Hematopoietic multipotent progenitor cell (in vitro differentiated cells): Measurements from ENCODE around the gene SATB1. TPM values are rescaled to one million over a fixed set of nuclear protein-coding genes. Genes with fewer than 3 reads are reported as not detected.
"Not testable (repeated sequence)": the region's sequence is repeated elsewhere in the genome, so short reads cannot be mapped to it uniquely, and the experiment has no call there.

Source experiments
- DNase-seq, 3 donors: peaks; one replicate each; pipeline ENCODE4 v3.0.0-alpha.2; 2011 to 2015; ENCODE audit warnings: low read depth in 2 of 3, low spot score in 2 of 3
- total RNA-seq: library from RNA; depleted of rRNA; stranded (reverse); fragments of >200 nt; gene quantifications from one replicate; pipeline ENCODE4 v1.2.3, GENCODE V29; 2012

SATB1 gene
- total RNA-seq, 1 donor = 141 TPM

DNA sequence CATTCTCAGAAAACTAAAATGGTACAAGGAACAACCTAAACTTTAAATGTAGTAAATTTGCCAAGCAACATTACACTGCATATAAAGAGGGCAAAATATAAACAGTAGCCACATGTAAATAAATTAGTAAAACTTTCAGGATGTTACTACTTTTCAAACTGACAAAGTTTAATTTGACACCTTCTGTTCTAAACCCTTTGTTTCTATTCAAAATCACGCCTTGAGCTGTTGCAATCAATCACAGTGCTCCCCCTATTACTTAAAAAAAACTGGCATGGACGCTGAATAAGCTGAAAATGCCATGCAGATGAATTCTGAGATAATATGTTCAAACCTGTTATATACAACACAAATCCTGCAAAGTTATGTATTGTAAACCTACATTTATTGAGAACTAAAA is 69.3 kb downstream of the SATB1 start:
- no peak for DNase-seq

GRCh38 chr3:18354701-18355100 is 70.4 kb downstream of the SATB1 start:
- no peak for DNase-seq

DNA sequence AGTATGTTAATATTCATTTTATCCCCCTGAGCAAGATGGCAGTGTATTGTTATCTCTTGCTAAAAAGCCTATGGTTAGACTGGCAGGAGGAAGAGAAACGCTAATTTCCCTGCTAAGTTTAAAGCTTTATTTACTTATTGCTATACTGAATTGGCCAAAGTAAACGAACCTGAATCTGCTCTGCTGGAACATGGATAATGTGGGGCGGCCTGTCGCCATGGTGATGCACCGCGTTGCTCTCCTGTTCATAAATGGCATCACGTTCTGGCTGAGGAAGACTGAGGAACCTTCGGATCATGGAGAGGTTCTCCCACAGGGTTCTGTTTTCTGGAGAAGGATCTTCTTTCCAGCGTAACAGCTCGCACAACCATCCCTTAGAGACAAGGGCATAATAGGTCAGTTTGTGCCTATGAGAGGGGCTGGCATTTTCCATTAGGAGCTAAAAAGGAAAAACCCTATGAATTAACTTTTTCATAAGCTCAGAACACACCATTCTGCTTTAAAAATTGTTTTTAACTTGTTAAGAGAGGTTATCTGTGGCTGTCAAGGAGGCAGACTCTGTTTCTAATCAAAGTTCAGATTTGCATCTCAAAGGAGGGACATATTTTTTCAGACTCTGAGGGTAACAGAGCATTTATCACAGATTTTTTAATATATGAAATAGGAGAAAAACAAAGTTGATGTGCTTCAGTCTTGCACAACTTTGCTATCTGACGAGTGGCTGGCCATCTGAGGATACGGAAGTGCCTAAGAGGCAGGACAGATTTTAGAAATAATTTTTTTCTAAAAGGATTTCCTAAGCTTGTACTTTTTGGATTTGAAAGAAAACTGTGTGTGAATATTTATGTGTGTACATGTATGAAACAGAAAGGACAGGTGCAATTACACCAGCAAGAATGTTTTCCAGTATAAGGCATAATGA is 73.1 kb downstream of the SATB1 start:
- DNase-seq = no peak

- no peak for DNase-seq
These were observed 74.0 kb downstream of the SATB1 start for GRCh38 chr3:18351069-18351628.

- no peak for DNase-seq
These were observed 75.8 kb downstream of the SATB1 start for GRCh38 chr3:18349197-18349798.

- DNase-seq = no peak
These were observed 79.0 kb downstream of the SATB1 start for GRCh38 chr3:18346097-18346496.

DNA sequence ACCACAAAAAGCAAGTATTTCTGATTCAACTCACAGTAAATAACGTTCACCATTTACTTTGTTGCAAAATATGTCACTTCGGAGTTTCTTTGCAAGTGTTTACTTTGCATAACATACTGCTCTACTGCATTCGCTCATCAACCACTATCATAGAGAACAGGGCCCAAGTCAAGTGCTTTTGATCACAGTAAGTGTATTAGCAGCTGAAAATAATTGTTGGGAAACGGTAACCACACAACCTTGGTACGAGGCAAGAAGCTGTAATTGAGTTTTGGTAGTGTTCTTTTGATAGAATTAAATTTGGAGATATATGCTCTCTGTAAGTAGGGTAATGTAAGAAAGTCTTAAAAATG is 80.1 kb downstream of the SATB1 start:
- no peak for DNase-seq

DNA sequence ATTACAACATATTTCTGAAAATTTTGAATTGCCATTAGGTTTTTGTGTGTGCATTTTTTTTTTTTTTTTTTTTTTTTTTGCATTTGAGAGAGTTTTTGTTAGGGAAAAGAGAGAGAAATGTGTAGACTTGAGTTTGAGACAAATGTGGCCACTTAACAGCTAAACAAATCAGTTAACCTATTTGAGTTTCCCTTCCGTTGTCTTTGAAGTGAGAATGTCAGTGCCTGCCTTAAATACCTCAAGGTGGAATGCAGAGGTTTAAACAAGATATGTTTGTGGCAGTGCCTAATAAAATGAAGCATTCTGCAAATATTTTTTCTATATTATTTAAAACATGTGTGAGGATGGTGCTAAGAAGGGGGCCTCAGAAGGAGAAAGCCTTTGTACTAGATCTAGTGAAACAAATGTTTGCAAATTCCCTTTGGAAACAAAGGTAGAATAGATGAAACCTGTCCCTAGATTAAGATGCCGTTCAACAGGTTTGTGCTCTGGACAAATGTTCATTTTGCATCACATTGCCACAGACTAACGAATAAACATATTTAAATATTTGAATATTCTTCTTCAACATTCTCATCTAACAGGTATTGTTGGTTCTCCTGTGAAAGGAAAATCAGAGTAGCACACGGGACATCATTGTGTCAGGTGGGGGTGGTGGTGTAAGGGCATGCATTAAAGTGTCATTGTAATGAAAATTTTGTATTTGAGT is 80.7 kb downstream of the SATB1 start:
- DNase-seq = no peak

GRCh38 chr3:18343809-18344208 is 81.3 kb downstream of the SATB1 start:
- DNase-seq = no peak

GRCh38 chr3:18338827-18339514 is 86.2 kb downstream of the SATB1 start:
- DNase-seq = no peak

DNA sequence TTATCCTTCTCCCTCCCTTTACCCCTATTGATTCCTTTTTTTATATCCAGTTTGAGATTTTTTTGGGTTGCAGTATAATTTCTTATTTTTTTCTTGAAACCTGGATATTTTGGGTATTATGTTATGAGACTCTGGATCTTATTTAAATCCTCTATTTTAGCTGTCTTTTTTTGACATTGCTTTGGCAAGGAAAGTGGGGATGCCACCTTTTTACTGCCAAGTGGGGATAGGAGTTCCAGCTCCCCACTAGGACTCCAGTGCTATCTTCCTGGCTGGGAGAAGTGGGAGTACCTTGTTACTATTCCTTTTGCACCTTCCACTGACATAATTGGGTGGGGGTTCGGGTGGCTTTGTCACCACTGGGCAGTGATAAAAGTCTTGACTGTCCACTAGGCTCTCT is 87.9 kb downstream of the SATB1 start:
- DNase-seq = no peak

DNA sequence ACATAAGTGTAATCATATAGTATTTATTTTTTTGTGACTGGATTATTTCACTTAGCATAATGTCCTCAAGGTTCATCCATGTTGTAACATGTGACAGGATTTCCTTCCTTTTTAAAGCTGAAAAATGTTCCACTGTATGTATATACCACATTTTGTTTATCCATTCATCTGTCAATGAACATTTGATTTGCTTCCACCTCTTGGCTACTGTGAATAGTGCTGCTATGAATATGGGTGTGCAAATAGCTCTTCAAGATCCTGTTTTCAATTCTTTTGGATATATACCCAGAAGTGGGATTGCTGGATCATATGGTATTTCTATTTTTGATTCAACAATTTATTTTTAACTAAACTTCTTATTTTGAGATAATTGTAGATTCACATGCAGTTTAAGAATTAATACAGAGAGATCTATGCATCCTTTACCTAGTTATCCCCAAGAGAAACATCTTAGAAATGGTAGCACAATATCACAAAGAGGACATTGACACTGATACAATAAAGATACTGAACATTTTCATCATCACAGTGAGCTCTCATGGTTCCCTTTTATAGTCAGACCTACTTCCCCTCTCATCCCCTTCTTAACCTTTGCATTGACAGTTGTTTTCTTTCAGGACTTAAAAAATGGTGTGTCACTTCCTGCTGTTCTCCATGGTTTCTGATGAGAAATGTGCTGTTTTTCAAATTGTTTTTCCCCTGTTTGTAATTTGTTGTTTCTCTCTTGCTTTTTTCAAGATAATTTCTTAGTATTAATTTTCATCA is 90.1 kb downstream of the SATB1 start:
- peak in 2 of 3 donors; percentile 7 to 52 for DNase-seq

DNA sequence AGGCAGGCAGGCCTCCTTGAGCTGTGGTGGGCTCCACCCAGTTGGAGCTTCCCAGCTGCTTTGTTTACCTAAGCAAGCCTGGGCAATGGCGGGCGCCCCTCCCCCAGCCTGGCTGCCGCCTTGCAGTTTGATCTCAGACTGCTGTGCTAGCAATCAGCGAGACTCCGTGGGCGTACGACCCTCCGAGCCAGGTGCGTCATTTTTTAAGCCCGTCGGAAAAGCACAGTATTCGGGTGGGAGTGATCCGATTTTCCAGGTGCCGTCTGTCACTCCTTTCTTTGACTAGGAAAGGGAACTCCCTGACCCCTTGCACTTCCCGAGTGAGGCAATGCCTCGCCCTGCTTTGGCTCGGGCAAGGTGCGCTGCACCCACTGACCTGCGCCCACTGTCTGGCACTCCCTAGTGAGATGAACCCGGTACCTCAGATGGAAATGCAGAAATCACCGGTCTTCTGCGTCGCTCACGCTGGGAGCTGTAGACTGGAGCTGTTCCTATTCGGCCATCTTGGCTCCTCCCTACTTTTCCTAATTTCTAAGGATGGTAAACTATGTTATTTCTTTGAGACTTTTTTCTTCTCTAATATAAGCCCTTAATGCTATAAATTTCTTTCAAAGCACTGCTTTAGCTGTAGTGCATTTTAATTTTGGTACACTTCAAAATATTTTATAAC is 94.2 kb downstream of the SATB1 start:
- not testable (repeated sequence) for DNase-seq

- no peak for DNase-seq
These were observed 117.0 kb downstream of the SATB1 start for GRCh38 chr3:18308096-18308650.

DNA sequence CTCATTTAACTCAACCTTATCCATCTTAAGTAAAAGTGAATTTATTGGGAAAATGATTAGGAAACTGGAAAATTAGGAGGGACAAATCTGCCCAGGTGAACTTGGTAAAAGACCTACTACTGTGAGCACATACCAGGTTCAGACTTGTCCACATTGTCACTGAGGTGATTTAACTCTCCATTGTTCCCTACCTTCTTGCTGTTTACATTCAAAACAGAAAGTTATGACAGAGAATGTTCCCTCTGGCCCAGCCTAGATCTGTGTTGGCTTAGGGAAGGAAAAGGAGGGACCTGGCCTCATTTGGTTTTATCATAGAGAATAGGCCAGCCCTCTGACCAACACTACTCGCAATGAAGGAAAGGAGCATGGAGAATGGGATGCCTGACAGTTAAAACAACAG is 117.6 kb downstream of the SATB1 start:
- no peak for DNase-seq

DNA sequence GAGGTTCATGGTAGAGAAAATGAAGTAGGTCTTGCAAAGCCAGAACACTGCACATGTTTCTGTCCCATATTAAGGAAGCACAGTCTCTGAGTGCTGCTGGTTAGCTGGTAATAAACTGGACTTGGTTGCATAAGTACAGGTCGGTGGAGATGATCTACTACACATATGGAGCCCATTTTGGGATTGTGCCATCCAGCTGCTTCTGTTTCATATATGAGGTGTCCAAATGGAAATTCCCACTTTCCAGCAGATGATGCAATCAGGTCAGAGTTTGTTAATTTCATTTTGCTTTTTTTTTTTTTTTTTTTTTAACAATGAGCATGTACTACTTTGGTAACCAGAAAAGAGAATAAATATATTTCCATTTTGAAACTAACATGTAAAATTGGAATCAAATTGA is 122.6 kb downstream of the SATB1 start:
- no peak for DNase-seq

- no peak for DNase-seq
These were observed 123.4 kb downstream of the SATB1 start for GRCh38 chr3:18301781-18302180.

DNA sequence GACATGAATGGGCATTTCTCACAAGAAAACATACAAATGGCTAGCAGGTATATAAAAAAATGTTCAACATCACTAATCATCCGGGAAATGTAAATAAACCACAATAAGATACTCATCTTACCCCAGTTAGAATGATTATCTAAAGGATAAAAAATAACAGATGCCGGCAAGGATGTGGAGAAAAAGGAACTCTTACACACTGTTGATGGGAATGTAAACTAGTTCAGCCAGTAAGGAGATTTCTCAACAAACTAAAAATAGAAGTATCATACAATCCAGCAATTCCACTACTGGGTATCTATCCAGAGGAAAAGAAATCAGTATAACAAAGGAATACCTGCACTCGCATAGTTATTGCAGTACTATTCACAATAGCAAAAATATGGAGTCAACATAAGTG is 124.2 kb downstream of the SATB1 start:
- DNase-seq = no peak

DNA sequence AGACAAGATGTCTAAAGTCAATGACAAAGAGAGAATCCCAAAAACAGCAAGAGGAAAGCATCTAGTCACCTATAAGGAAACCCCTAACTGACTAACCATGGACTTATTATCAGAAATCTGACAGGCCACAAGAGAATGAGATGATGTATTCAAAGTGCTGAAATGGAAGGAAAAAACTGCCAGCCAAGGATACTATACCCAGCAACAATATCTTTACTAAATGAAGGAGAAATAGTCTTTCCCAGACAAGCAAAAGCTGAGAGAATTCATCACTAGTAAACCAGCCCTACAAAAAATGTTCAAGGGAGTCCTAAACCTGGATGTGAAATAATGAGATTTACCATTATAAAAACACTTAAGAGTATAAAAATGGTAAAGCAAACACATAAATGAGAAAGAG is 128.0 kb downstream of the SATB1 start:
- peak in 2 of 3 donors; percentile 14 to 48 for DNase-seq
